ENCODE measurements around the gene ENC1. TPM values are rescaled to one million over a fixed set of nuclear protein-coding genes. Genes with fewer than 3 reads are reported as not detected.

The ENC1 gene
- polyA plus RNA-seq, 1 donor (not counting 4 experiments of a cell fraction or from before 2014, with no cell fraction given): 68.1 TPM

GRCh38 chr5:74586856-74587255 lies 53.7 kb downstream of the ENC1 start:
- no peak overlapping the region for H3K4me3 ChIP-seq (ENCODE audit: control insufficient read depth in 2 of 3, extremely low read depth in 1 of 3, insufficient read depth in 2 of 3, low read depth in 1 of 3, low read length in 3 of 3)
- H3K9ac ChIP-seq (ENCODE audit: control insufficient read depth, extremely low read depth, insufficient read depth, low read length): no peak overlapping the region
- no peaks in the 10 kb centered on the region for H3K9me1 ChIP-seq (ENCODE audit: control insufficient read depth, extremely low read depth, insufficient read depth, low read length)
- no peaks in the 10 kb centered on the region for H3K27me3 ChIP-seq (ENCODE audit: control insufficient read depth, extremely low read depth, insufficient read depth, low read length)
- no peaks in the 10 kb centered on the region for H3K9me3 ChIP-seq (ENCODE audit: control insufficient read depth, low read depth, low read length)
- no peak overlapping the region for H2AFZ ChIP-seq (ENCODE audit: control insufficient read depth, low read length)
- no peaks in the 10 kb centered on the region for H3K36me3 ChIP-seq (ENCODE audit: control insufficient read depth in 2 of 2, extremely low read depth in 1 of 2, insufficient read depth in 2 of 2, low read length in 2 of 2)
- DNase-seq (ENCODE audit: low read depth, low spot score) (no peak), FAIRE-seq (no peak)
- H4K20me1 ChIP-seq (ENCODE audit: control insufficient read depth, extremely low read depth, insufficient read depth, low read length): no peaks in the 10 kb centered on the region
- H3K79me2 ChIP-seq (ENCODE audit: control insufficient read depth, insufficient read depth, low read length): no peaks in the 10 kb centered on the region
- no peak overlapping the region for H3K27ac ChIP-seq (ENCODE audit: control insufficient read depth, insufficient read depth, low read length)
- H3K4me1 ChIP-seq (ENCODE audit: control insufficient read depth, extremely low read depth, insufficient read depth, low read length): peaks cover 11% of the 10 kb centered on the region
- TF ChIP-seq, protein P1, sequence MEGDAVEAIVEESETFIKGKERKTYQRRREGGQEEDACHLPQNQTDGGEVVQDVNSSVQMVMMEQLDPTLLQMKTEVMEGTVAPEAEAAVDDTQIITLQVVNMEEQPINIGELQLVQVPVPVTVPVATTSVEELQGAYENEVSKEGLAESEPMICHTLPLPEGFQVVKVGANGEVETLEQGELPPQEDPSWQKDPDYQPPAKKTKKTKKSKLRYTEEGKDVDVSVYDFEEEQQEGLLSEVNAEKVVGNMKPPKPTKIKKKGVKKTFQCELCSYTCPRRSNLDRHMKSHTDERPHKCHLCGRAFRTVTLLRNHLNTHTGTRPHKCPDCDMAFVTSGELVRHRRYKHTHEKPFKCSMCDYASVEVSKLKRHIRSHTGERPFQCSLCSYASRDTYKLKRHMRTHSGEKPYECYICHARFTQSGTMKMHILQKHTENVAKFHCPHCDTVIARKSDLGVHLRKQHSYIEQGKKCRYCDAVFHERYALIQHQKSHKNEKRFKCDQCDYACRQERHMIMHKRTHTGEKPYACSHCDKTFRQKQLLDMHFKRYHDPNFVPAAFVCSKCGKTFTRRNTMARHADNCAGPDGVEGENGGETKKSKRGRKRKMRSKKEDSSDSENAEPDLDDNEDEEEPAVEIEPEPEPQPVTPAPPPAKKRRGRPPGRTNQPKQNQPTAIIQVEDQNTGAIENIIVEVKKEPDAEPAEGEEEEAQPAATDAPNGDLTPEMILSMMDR (optimal IDR thresholded peaks at IDR 0.05 in 1 of 3, IDR thresholded peaks at IDR 0.05 in 1 of 3, conservative IDR thresholded peaks at IDR 0.05 in 1 of 3; ENCODE audit: extremely low read depth in 1 of 3, insufficient read depth in 2 of 3, low read length in 3 of 3): no peak
- no peak for TF ChIP-seq EZH2 (IDR thresholded peaks at IDR 0.05; ENCODE audit: low read length)
- dilution Hi-C loops (cut with MboI; ENCODE audit: extremely low pct_ligation_motif_present, low sequenced_read_pairs): no loop called here
- H3K4me2 ChIP-seq (ENCODE audit: control insufficient read depth, extremely low read depth, insufficient read depth, low read depth, low read length): no peak overlapping the region

GRCh38 chr5:74582853-74583252 lies 57.7 kb downstream of the ENC1 start:
- FAIRE-seq (no peak), DNase-seq (ENCODE audit: low read depth, low spot score) (no peak)
- Histone ChIP-seq H3K27me3 (ENCODE audit: control insufficient read depth, extremely low read depth, insufficient read depth, low read length) (no peaks in the 10 kb centered on the region), H3K79me2 (ENCODE audit: control insufficient read depth, insufficient read depth, low read length) (no peaks in the 10 kb centered on the region), H3K36me3 (ENCODE audit: control insufficient read depth in 2 of 2, extremely low read depth in 1 of 2, insufficient read depth in 2 of 2, low read length in 2 of 2) (no peaks in the 10 kb centered on the region), H3K27ac (ENCODE audit: control insufficient read depth, insufficient read depth, low read length) (no peak overlapping the region), H3K4me2 (ENCODE audit: control insufficient read depth, extremely low read depth, insufficient read depth, low read depth, low read length) (no peak overlapping the region), H3K4me3 (ENCODE audit: control insufficient read depth in 2 of 3, extremely low read depth in 1 of 3, insufficient read depth in 2 of 3, low read depth in 1 of 3, low read length in 3 of 3) (no peak overlapping the region), H3K9me3 (ENCODE audit: control insufficient read depth, low read depth, low read length) (no peaks in the 10 kb centered on the region), H2AFZ (ENCODE audit: control insufficient read depth, low read length) (no peak overlapping the region), H3K9me1 (ENCODE audit: control insufficient read depth, extremely low read depth, insufficient read depth, low read length) (no peaks in the 10 kb centered on the region), H3K4me1 (ENCODE audit: control insufficient read depth, extremely low read depth, insufficient read depth, low read length) (peaks cover 18% of the 10 kb centered on the region), H3K9ac (ENCODE audit: control insufficient read depth, extremely low read depth, insufficient read depth, low read length) (no peak overlapping the region), H4K20me1 (ENCODE audit: control insufficient read depth, extremely low read depth, insufficient read depth, low read length) (no peaks in the 10 kb centered on the region)
- dilution Hi-C loops (cut with MboI; ENCODE audit: extremely low pct_ligation_motif_present, low sequenced_read_pairs): no loop called here
- TF ChIP-seq, protein P1 (optimal IDR thresholded peaks at IDR 0.05 in 1 of 3, IDR thresholded peaks at IDR 0.05 in 1 of 3, conservative IDR thresholded peaks at IDR 0.05 in 1 of 3; ENCODE audit: extremely low read depth in 1 of 3, insufficient read depth in 2 of 3, low read length in 3 of 3): no peak
- TF ChIP-seq EZH2 (IDR thresholded peaks at IDR 0.05; ENCODE audit: low read length): no peak
